Measurements from ENCODE around the gene IQGAP2.

GRCh38 chr5:76673125-76673524, 270.0 kb downstream of the IQGAP2 start:
- TF ChIP-seq GATA2 (IDR thresholded peaks at IDR 0.05; ENCODE audit: low read depth, low read length) (no peak), GATA3 (IDR thresholded peaks at IDR 0.05; ENCODE audit: low read depth, low read length) (no peak)

All from SH-SY5Y (cell line).